WTC11 (cell line): ENCODE measurements around the gene TUBGCP6. TPM values are rescaled to one million over a fixed set of nuclear protein-coding genes. Genes with fewer than 3 reads are reported as not detected.

Source experiments
- ATAC-seq: fragments of 200-7000 bp; cut with Tn5 transposase; 2 replicates; pipeline ENCODE4 v1.10.0; 2021; ENCODE audit warnings: mild to moderate bottlenecking, moderate library complexity
- CTCF ChIA-PET: fragments of 300-600 bp; sonication (Branson Sonifier 250); formaldehyde crosslinking; loops from one replicate; lab custom pipeline; 2021; ENCODE audit warnings: antibody characterized with exemption; lab: Charles Lee
- POLR2A ChIA-PET: fragments of 350-600 bp; sonication (Branson Sonifier 250); formaldehyde crosslinking; loops from one replicate; lab custom pipeline; 2021; ENCODE audit warnings: antibody characterized with exemption; lab: Charles Lee
- DNase-seq: peaks from one replicate; pipeline ENCODE4 v3.0.0; 2021; ENCODE audit warnings: low spot score
- H3K27ac Mint-ChIP-seq: 2 replicates; pipeline ENCODE4 v1.8.0; 2021; ENCODE audit warnings: mixed read lengths
- H3K27me3 Mint-ChIP-seq: 2 replicates; pipeline ENCODE4 v1.8.0; 2021; ENCODE audit warnings: low read depth, mild to moderate bottlenecking, moderate library complexity, mixed read lengths
- H3K36me3 Mint-ChIP-seq: 2 replicates; pipeline ENCODE4 v1.8.0; 2021; ENCODE audit warnings: mixed read lengths
- H3K4me1 Mint-ChIP-seq: 2 replicates; pipeline ENCODE4 v1.8.0; 2022; ENCODE audit warnings: mixed read lengths
- H3K4me3 Mint-ChIP-seq: 2 replicates; pipeline ENCODE4 v1.8.0; 2021; ENCODE audit warnings: mild to moderate bottlenecking, moderate library complexity, mixed read lengths
- H3K9me3 Mint-ChIP-seq: 2 replicates; pipeline ENCODE4 v1.8.0; 2021; ENCODE audit warnings: mixed read lengths
- ATF6 ChIP-seq: sonication (generic); formaldehyde crosslinking; IDR thresholded peaks from 2 replicates; pipeline ENCODE4 v1.8.1; 2023; ENCODE audit warnings: mild to moderate bottlenecking, missing genetic modification reagents
- E2F4 ChIP-seq: sonication (generic); formaldehyde crosslinking; IDR thresholded peaks from 2 replicates; pipeline ENCODE4 v1.8.1; 2022; ENCODE audit warnings: low read depth, mild to moderate bottlenecking, moderate library complexity, missing genetic modification reagents, borderline replicate concordance
- ELF4 ChIP-seq: sonication (generic); formaldehyde crosslinking; IDR thresholded peaks from 2 replicates; pipeline ENCODE4 v1.8.1; 2022; ENCODE audit warnings: low read depth, mild to moderate bottlenecking, moderate library complexity, missing genetic modification reagents
- ERG ChIP-seq: fragments of 250-450 bp; sonication (Bioruptor Pico); IDR thresholded peaks from 2 replicates; pipeline ENCODE4 v1.8.0; 2021; ENCODE audit warnings: mild to moderate bottlenecking
- ESRRA ChIP-seq: sonication (generic); formaldehyde crosslinking; IDR thresholded peaks from 2 replicates; pipeline ENCODE4 v1.8.1; 2022; ENCODE audit warnings: mild to moderate bottlenecking, missing genetic modification reagents, borderline replicate concordance
- HMGA2 ChIP-seq: fragments of 250-450 bp; sonication (Bioruptor Pico); IDR thresholded peaks from 2 replicates; pipeline ENCODE4 v1.4.0; 2021; ENCODE audit warnings: mild to moderate bottlenecking, moderate library complexity
- HMGXB4 ChIP-seq: sonication (generic); formaldehyde crosslinking; IDR thresholded peaks from 2 replicates; pipeline ENCODE4 v1.8.1; 2023; ENCODE audit warnings: mild to moderate bottlenecking, moderate library complexity, missing genetic modification reagents
- MAX ChIP-seq: sonication (generic); formaldehyde crosslinking; IDR thresholded peaks from 2 replicates; pipeline ENCODE4 v1.8.0; 2022; ENCODE audit warnings: mild to moderate bottlenecking, missing genetic modification reagents
- MYBL2 ChIP-seq: sonication (generic); formaldehyde crosslinking; IDR thresholded peaks from 2 replicates; pipeline ENCODE4 v1.8.1; 2023; ENCODE audit warnings: mild to moderate bottlenecking, moderate library complexity, missing genetic modification reagents
- NFE2L1 ChIP-seq: sonication (generic); formaldehyde crosslinking; IDR thresholded peaks from 2 replicates; pipeline ENCODE4 v1.8.1; 2023; ENCODE audit warnings: missing genetic modification reagents
- NFYB ChIP-seq: sonication (generic); formaldehyde crosslinking; conservative IDR thresholded peaks from 2 replicates; pipeline ENCODE4 v1.8.0; 2022; ENCODE audit warnings: low read depth, missing genetic modification reagents
- NR1H2 ChIP-seq: sonication (generic); formaldehyde crosslinking; IDR thresholded peaks from 2 replicates; pipeline ENCODE4 v1.9.0; 2021; ENCODE audit warnings: mild to moderate bottlenecking, moderate library complexity, missing genetic modification reagents
- PREB ChIP-seq: sonication (generic); formaldehyde crosslinking; IDR thresholded peaks from 2 replicates; pipeline ENCODE4 v1.8.1; 2022; ENCODE audit warnings: mild to moderate bottlenecking, missing genetic modification reagents, moderate library complexity, borderline replicate concordance
- PRRX2 ChIP-seq: fragments of 250-450 bp; sonication (Bioruptor Pico); IDR thresholded peaks from 2 replicates; pipeline ENCODE4 v1.8.0; 2021; ENCODE audit warnings: mild to moderate bottlenecking
- SMAD4 ChIP-seq: sonication (generic); formaldehyde crosslinking; IDR thresholded peaks from 2 replicates; pipeline ENCODE4 v1.8.0; 2022; ENCODE audit warnings: mild to moderate bottlenecking, missing genetic modification reagents
- TEAD4 ChIP-seq: sonication (generic); formaldehyde crosslinking; IDR thresholded peaks from 2 replicates; pipeline ENCODE4 v1.8.0; 2022; ENCODE audit warnings: mild to moderate bottlenecking, missing genetic modification reagents
- TP53 ChIP-seq: sonication (generic); formaldehyde crosslinking; IDR thresholded peaks from 2 replicates; pipeline ENCODE4 v1.8.1; 2023; ENCODE audit warnings: mild to moderate bottlenecking, missing genetic modification reagents
- USF1 ChIP-seq: sonication (generic); formaldehyde crosslinking; IDR thresholded peaks from 2 replicates; pipeline ENCODE4 v1.8.0; 2022; ENCODE audit warnings: mild to moderate bottlenecking, missing genetic modification reagents
- USF2 ChIP-seq: sonication (generic); formaldehyde crosslinking; IDR thresholded peaks from 2 replicates; pipeline ENCODE4 v1.8.1; 2023; ENCODE audit warnings: mild to moderate bottlenecking, missing genetic modification reagents, moderate library complexity
- ZBTB43 ChIP-seq: sonication (generic); formaldehyde crosslinking; IDR thresholded peaks from 2 replicates; pipeline ENCODE4 v1.8.1; 2023; ENCODE audit warnings: mild to moderate bottlenecking, missing genetic modification reagents
- ZNF416 ChIP-seq: fragments of 250-450 bp; sonication (Bioruptor Pico); IDR thresholded peaks from 2 replicates; pipeline ENCODE4 v1.9.0; 2021; ENCODE audit warnings: mild to moderate bottlenecking, inconsistent platforms
- total RNA-seq: library from RNA; stranded (reverse); gene quantifications from 3 replicates; pipeline ENCODE4 v1.2.3, GENCODE V29; 2021

TUBGCP6 gene
- total RNA-seq, 1 experiment from 2014 or later = 45.4 TPM

- Mint-ChIP-seq H3K27me3 (no peaks in the 10 kb centered on the region; the same call in 1 of the 2 replicates), H3K4me1 (peaks cover 4% of the 10 kb centered on the region; the same call in 1 of the 2 replicates), H3K36me3 (0 out of 2 replicates have a peak, but pooled peaks cover 2% of the 10 kb centered on the region), H3K27ac (no peak overlapping the region), H3K4me3 (peak overlapping the region; percentile 72), H3K9me3 (no peaks in the 10 kb centered on the region)
- POLR2A ChIA-PET = no interaction called here
- TF ChIP-seq PRRX2 (CRISPR knock-in tag) (no peak), ZNF416 (CRISPR knock-in tag) (no peak), HMGA2 (no peak), NFYB (CRISPR knock-in tag) (no peak), MYBL2 (CRISPR knock-in tag) (no peak), MAX (CRISPR knock-in tag) (no peak), ELF4 (CRISPR knock-in tag) (no peak), NFE2L1 (CRISPR knock-in tag) (no peak), ESRRA (CRISPR knock-in tag) (no peak), TEAD4 (no peak), HMGXB4 (CRISPR knock-in tag) (no peak), USF1 (CRISPR knock-in tag) (no peak), TP53 (no peak), E2F4 (CRISPR knock-in tag) (no peak), ZBTB43 (CRISPR knock-in tag) (no peak)
- no peak for DNase-seq
- ATAC-seq = no peak
- CTCF ChIA-PET = interaction anchor here (0.6 to 1.9 kb wide), 2 partner anchors 92 to 423 kb away, joined by 3 to 17 read pairs; partner anchors contain the start of gene SHANK3
Measured at GRCh38 chr22:50249341-50250248, 4.8 kb upstream of the TUBGCP6 start.

GRCh38 chr22:50248196-50249081 lies 3.6 kb upstream of the TUBGCP6 start:
- no peaks in the 10 kb centered on the region for H3K9me3 Mint-ChIP-seq
- ATAC-seq = no peak
- POLR2A ChIA-PET = no interaction called here
- CTCF ChIA-PET = interaction anchor here (0.5 to 1.0 kb wide), 3 partner anchors 11 to 50 kb away, joined by 4 to 6 read pairs (median 6); no protein-coding TSS in a partner anchor
- no peak for DNase-seq
- no peak overlapping the region for H3K27ac Mint-ChIP-seq
- H3K4me3 Mint-ChIP-seq = no peak overlapping the region
- H3K27me3 Mint-ChIP-seq = no peaks in the 10 kb centered on the region; the same call in 1 of the 2 replicates
- H3K4me1 Mint-ChIP-seq = peaks cover 12% of the 10 kb centered on the region
- H3K36me3 Mint-ChIP-seq = 0 out of 2 replicates have a peak, but pooled peaks cover 2% of the 10 kb centered on the region
- TF ChIP-seq NR1H2 (CRISPR knock-in tag) (no peak), TEAD4 (no peak), PREB (CRISPR knock-in tag) (no peak), USF2 (CRISPR knock-in tag) (no peak), ATF6 (CRISPR knock-in tag) (no peak), ERG (no peak), SMAD4 (CRISPR knock-in tag) (no peak)
